NK-92 (cell line): Measurements from ENCODE around the gene KIF18B.

Experiments
- DNase-seq: peaks from one replicate; lab custom pipeline; 2025; ENCODE audit not compliant: unreplicated experiment; lab: John Stamatoyannopoulos, UW

KIF18B gene

GRCh38 chr17:44947461-44948314 lies at the start of gene KIF18B:
Gene KIF18B (minus strand): TSS chr17:44947773. CDS start chr17:44936344, 11,429 bp downstream.
- DNase-seq: peak; percentile 43

DNA sequence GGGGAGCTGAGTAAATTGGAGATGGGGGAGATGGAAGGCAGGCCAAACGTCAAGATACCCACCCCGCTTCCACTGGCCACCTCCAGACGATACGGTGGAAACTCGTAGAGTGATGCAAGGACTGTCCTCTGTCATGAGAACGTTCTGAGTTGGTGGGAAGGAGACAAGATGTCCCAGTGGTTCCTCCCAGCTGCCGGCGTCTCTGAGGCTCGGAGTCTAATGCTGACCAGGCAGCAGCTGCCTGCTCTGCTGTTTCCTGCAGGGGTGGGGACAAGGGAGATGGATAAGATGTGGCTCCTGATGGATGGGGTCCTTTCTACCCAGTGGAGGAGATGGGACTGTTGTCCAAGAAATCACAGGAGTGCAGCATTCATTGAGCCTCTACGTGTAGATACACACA lies 48.7 kb upstream of the KIF18B start:
- DNase-seq: no peak

- DNase-seq: no peak
Observed at GRCh38 chr17:44995436-44996001, 47.9 kb upstream of the KIF18B start.

DNA sequence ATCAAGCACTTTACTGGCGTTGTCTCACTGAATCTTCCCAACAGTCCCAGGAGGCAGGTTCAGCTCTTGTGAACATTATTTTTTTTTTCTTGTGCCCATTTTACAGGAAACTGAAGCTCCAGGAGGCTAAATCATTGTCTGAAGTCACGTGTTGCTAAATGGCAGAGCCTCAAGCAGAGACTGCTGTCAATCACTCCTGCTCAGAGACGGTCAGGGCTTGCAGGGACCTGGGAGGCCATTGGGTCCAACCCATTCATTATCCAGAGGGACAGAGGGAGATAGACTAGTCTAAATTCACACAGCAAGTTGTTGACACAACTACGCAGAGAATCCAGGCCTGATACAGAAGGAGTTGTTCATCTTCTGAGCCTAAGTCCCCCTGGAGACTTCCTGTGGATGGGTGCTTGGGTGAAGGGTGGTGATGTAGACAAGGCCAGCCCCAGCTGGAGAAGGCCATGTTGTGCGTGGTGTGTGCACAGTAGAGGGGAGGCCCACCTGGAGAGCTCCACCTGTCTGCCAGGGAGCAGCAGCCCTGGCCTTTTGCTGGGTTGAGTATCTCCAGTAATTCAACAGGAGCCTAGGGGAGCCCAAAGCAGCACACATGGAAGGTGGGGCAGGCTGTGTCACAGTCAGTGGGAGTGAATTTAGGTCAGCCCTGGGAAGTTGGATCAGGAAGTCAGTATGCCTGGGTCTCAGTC lies 44.8 kb upstream of the KIF18B start:
- no peak for DNase-seq

GRCh38 chr17:44990994-44991393 lies 43.4 kb upstream of the KIF18B start:
- DNase-seq: no peak

GRCh38 chr17:44989552-44990138 lies 42.1 kb upstream of the KIF18B start:
- no peak for DNase-seq

- DNase-seq: no peak
Observed at GRCh38 chr17:44988044-44988942, 40.7 kb upstream of the KIF18B start.

- DNase-seq: no peak
Observed at GRCh38 chr17:44983563-44983962, 36.0 kb upstream of the KIF18B start.

GRCh38 chr17:44982113-44982702 lies 34.6 kb upstream of the KIF18B start:
- DNase-seq: no peak

- no peak for DNase-seq
Observed at GRCh38 chr17:44981221-44981968, 33.8 kb upstream of the KIF18B start.

GRCh38 chr17:44979426-44979995 lies 31.9 kb upstream of the KIF18B start:
- DNase-seq: no peak

DNA sequence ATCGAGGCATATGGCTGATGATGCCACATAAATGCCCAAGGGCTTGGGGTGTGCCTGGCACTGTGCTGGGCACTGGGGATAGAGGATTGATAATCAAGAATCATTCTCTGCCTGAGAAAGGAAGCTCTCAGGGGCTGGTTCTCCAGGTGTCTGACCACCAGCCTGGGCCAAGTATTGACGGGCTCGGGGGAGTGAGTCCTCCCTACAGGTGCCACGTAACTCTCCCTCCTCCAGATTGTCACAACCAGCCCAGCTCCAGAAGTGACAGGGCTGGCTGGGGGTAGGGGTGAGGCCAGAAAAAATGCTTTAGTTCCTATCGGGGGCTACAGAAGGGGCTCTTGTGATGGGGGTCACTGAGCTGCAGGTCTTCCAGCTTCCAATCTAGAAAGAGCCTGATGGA lies 31.2 kb upstream of the KIF18B start:
- no peak for DNase-seq

DNA sequence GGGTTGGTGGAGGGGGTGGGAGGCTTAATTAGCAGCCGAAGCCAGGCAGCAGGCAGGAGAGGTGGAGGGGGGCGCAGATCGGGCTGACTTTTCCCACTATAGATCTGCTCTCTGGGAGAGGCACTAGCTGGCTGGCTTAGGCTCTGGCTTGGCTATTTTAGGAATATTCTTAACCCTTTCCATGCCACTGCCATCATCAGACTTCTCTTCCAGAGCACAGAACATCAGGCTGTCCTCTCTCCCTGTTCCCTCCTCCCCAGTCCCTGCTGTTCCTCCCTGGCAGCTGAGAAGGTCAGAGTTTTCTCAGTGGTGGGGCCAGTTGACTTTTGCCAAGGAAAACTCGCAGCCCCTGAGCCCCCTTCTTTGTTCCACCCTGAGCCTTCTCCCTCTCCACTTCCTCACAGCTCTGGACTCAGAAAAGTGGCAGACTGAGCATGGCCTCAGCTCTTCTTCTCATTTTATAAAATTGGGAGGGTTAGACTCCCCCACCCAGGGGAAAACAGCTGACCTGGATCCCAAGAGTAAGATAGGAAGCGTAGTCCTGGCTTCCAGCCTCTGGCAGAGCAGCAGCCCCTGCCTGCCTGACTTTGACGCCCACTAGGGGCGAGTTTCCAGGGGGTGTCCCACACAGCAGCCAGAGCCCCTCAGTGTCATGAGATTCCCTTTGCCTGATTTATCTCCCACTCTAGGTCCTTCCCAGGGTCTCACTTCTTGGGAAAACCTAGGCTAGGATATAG lies 30.4 kb upstream of the KIF18B start:
- DNase-seq: no peak

GRCh38 chr17:44977065-44977464 lies 29.5 kb upstream of the KIF18B start:
- no peak for DNase-seq

- DNase-seq: no peak
Observed at GRCh38 chr17:44976206-44976605, 28.6 kb upstream of the KIF18B start.

- no peak for DNase-seq
Observed at GRCh38 chr17:44972953-44973352, 25.4 kb upstream of the KIF18B start.

DNA sequence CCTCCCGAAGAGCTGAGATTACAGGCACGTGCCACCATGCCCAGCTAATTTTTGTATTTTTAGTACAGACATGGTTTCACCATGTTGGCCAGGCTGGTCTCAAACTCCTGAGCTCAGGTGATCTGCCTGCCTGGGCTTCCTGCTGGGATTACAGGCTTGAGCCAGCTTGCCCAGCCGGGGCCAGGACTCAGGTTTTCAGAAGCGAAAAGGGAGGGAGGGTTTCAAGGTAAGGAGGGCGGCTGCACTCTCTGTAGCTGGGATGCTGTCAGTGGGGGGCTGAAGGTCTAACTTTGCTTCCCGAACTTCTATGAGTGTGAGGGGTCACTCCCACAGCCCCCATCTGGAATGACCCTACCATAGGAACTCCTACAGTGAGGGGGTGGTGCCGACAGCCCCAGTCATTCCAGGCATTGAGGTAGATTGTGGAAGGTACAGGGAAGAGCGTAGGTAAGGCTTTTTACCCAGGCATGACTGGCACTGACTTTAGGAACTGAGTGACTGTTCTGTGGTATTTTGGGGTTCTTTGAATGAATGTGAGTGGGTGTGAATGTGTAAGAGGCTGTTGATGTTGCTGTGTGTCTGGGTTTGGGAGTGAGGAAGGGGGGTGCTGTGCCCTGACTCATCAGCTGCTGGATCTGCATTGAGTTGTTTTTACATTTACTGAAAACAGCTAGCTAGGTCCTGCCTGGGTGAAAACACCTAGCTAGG lies 24.4 kb upstream of the KIF18B start:
- no peak for DNase-seq
